ENCODE measurements around the gene LIPG. TPM values are rescaled to one million over a fixed set of nuclear protein-coding genes. Genes with fewer than 3 reads are reported as not detected.

LIPG gene
- polyA plus RNA-seq, 2 of the 4 experiments (the other 2 are of a cell fraction): 0.36 to 0.65 TPM

DNA sequence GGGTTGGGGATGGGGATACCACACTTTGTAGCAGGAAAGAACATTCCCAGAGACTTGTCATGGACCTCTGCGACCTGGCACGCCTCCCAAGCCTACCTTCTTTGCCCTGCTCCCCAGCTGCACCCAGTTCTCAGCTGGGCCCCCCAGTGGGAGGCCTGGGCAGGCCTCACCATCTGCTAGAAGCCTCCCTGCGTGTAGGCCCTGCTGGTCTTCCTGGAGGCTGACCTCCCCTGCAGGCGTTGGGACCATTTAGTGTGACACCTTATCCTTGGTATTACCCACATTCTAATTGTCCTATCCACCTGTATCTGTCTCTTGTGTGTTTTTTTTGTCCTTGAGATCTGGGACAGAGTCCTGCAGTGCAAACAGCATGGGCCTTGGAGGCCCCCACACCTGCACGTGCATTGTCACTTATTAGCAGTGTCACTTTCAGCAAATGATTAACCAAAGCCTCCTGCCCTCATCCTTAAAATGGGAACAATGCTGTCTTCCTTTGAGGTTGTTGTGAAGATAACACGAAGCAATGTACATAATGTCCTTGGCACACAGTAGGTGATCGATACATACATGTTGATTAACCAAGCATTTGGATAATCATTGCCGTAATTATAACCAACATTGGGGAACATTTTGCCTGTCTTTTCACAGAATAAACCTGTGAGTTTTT, 77.2 kb downstream of the LIPG start:
- CTCF ChIA-PET: no interaction called here
- Histone ChIP-seq H3K9me3 (no peaks in the 10 kb centered on the region), H3K27ac (no peak overlapping the region), H3K4me2 (no peak overlapping the region), H3K4me3 (no peak overlapping the region), H3K4me1 (no peaks in the 10 kb centered on the region)
- POLR2A ChIA-PET: no interaction called here
- DNase-seq (ENCODE audit: low read depth in 1 of 2, low spot score in 1 of 2) (no peak), FAIRE-seq (no peak), ATAC-seq (no peak)
- WGBS (ENCODE audit: missing lambda C conversion rate): 57% methylated on average over 6 of the region's 8 CpGs
- TF ChIP-seq MYC (IDR thresholded peaks at IDR 0.05; ENCODE audit: borderline replicate concordance, low read length): no peak
- TF ChIP-seq, protein P1, sequence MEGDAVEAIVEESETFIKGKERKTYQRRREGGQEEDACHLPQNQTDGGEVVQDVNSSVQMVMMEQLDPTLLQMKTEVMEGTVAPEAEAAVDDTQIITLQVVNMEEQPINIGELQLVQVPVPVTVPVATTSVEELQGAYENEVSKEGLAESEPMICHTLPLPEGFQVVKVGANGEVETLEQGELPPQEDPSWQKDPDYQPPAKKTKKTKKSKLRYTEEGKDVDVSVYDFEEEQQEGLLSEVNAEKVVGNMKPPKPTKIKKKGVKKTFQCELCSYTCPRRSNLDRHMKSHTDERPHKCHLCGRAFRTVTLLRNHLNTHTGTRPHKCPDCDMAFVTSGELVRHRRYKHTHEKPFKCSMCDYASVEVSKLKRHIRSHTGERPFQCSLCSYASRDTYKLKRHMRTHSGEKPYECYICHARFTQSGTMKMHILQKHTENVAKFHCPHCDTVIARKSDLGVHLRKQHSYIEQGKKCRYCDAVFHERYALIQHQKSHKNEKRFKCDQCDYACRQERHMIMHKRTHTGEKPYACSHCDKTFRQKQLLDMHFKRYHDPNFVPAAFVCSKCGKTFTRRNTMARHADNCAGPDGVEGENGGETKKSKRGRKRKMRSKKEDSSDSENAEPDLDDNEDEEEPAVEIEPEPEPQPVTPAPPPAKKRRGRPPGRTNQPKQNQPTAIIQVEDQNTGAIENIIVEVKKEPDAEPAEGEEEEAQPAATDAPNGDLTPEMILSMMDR (IDR thresholded peaks at IDR 0.05): no peak
- TF ChIP-seq KDM5A (IDR thresholded peaks at IDR 0.05): no peak
- TF ChIP-seq HDAC2 (IDR thresholded peaks at IDR 0.05): no peak
- TF ChIP-seq RCOR1 (IDR thresholded peaks at IDR 0.05; ENCODE audit: low read depth, low read length): no peak
- no peak for TF ChIP-seq EP300 (IDR thresholded peaks at IDR 0.05)
- no peak for TF ChIP-seq TP53 (CRISPR knock-in tag; IDR thresholded peaks at IDR 0.05)
- TF ChIP-seq RAD21 (conservative IDR thresholded peaks at IDR 0.05 in 1 of 2, IDR thresholded peaks at IDR 0.05 in 1 of 2): no peak
- no peak for TF ChIP-seq ESRRA (IDR thresholded peaks at IDR 0.05; ENCODE audit: borderline replicate concordance, low read length)
- no peak for TF ChIP-seq EHMT2 (IDR thresholded peaks at IDR 0.05; ENCODE audit: low read depth)
- no peak for TF ChIP-seq CBX8 (IDR thresholded peaks at IDR 0.05)

DNA sequence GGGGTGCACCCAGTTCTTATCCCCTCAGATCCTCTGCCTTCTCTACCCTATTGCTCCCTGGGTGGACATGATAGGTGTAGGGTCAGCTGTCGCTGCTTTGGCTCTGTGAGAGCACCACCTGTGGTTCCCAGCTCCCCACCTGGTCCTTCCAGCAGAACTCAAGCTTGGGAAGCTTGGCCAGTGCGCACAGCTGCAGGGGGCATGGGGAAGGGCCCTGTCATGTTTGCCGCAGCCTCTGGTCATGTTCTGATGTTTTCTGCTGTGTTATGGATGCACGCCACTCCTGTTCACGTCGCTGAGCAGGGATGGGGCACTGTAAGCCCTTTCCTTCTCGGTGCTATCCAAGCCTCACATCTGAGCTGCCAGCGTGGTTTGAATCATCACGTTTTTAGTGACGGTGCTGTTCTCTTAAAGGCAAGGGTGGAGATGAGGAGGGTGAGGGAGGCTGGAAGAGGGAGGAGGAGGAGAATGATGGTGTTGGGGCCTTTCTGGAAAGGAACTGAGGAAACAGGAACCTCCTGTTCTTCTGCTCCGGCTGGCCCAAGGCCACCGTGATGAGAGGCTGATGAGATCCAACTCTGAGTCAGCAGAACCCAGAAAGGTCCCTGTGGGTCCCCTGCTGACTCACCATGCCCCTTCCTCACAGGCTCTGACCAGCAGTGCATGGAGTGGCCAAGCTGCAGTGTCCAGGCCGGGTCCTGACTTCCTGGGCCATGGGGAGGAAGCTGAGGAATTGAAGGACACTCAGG, 78.0 kb downstream of the LIPG start:
- POLR2A ChIA-PET: no interaction called here
- TF ChIP-seq MAFK (IDR thresholded peaks at IDR 0.05; ENCODE audit: partially characterized antibody): no peak
- no peak for TF ChIP-seq ESRRA (IDR thresholded peaks at IDR 0.05; ENCODE audit: borderline replicate concordance, low read length)
- TF ChIP-seq BHLHE40 (IDR thresholded peaks at IDR 0.05; ENCODE audit: low read depth, low read length): no peak
- TF ChIP-seq ZFP36 (IDR thresholded peaks at IDR 0.05; ENCODE audit: borderline replicate concordance, partially characterized antibody): no peak
- Histone ChIP-seq H3K4me1 (no peaks in the 10 kb centered on the region), H3K4me2 (no peak overlapping the region), H3K27ac (no peak overlapping the region), H3K4me3 (no peak overlapping the region), H3K9me3 (no peaks in the 10 kb centered on the region)
- FAIRE-seq: no peak
- CTCF ChIA-PET: interaction anchor here (1.8 kb wide), 1 partner anchor 221 kb away, joined by 7 read pairs; no protein-coding TSS in a partner anchor
- 65% methylated on average over 11 of the region's 13 CpGs for WGBS (ENCODE audit: missing lambda C conversion rate)
- ATAC-seq: no peak
- DNase-seq (ENCODE audit: low read depth in 1 of 2, low spot score in 1 of 2): no peak

DNA sequence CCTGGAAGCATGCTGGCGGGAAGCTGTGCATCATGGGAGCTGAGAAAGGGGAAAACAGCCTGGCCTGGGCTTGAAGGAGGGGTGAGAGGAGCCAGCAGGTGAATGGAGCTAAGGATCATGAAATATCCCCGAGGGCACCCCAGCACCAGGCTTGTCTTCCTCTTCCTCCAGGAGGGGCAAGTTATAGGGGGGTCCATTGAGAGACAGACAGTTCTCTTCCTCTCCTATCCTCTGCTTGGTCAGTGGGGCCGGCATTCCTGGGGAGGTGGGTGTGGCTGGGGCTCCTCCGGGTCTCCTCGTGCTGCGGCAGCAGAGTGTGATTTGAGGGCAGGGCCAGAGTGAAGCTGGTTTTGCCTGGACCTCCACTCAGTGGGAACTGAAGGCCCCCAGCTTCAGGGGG, 78.9 kb downstream of the LIPG start:
- POLR2A ChIA-PET: no interaction called here
- no peaks in the 10 kb centered on the region for H3K9me3 ChIP-seq
- H3K4me1 ChIP-seq: no peaks in the 10 kb centered on the region
- ATAC-seq: no peak
- no peak overlapping the region for H3K4me3 ChIP-seq
- TF ChIP-seq SMC3 (IDR thresholded peaks at IDR 0.05): no peak
- TF ChIP-seq TP53 (CRISPR knock-in tag; IDR thresholded peaks at IDR 0.05): no peak
- TF ChIP-seq RAD21 (conservative IDR thresholded peaks at IDR 0.05 in 1 of 2, IDR thresholded peaks at IDR 0.05 in 1 of 2): no peak
- no peak for TF ChIP-seq RARB (CRISPR knock-in tag; IDR thresholded peaks at IDR 0.05)
- no peak for FAIRE-seq
- DNase-seq (ENCODE audit: low read depth in 1 of 2, low spot score in 1 of 2): no peak
- H3K4me2 ChIP-seq: no peak overlapping the region
- H3K27ac ChIP-seq: no peak overlapping the region
- 67% methylated on average over 1 of the region's 6 CpGs for WGBS (ENCODE audit: missing lambda C conversion rate)
- CTCF ChIA-PET: interaction anchor here (1.8 kb wide), 1 partner anchor 220 kb away, joined by 7 read pairs; no protein-coding TSS in a partner anchor

DNA sequence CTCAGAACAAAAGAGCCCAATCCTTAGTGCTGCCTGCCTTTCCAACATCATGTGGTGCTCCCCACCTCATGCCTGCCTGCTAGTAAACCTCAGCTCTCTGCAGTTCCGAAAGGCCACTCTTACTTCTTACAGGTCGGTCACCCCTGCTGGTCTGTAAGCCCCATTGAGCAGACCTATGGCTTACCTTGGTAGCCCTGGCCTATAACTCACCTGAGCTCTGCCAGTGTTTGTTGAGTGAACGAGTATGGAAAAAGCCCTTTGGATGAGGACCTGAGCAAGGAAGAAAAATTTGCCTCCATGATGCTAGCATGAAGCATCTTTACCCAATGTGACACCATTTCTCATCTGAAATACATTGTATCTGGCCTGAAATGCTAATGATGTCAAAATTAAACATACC, 83.3 kb downstream of the LIPG start:
- Histone ChIP-seq H3K4me2 (no peak overlapping the region), H3K4me1 (no peaks in the 10 kb centered on the region), H3K27ac (no peak overlapping the region), H3K9me3 (no peaks in the 10 kb centered on the region), H3K4me3 (no peak overlapping the region)
- WGBS (ENCODE audit: missing lambda C conversion rate): 62% methylated on average over 3 of the region's 3 CpGs
- ChIA-PET CTCF (no interaction called here), POLR2A (no interaction called here)
- ATAC-seq: no peak
- no peak for DNase-seq (ENCODE audit: low read depth in 1 of 2, low spot score in 1 of 2)
- no peak for FAIRE-seq
- TF ChIP-seq NFE2L2 (conservative IDR thresholded peaks at IDR 0.05; ENCODE audit: low read length): no peak
- no peak for TF ChIP-seq RNF2 (IDR thresholded peaks at IDR 0.05; ENCODE audit: borderline replicate concordance, low read depth)
- TF ChIP-seq, protein P2, sequence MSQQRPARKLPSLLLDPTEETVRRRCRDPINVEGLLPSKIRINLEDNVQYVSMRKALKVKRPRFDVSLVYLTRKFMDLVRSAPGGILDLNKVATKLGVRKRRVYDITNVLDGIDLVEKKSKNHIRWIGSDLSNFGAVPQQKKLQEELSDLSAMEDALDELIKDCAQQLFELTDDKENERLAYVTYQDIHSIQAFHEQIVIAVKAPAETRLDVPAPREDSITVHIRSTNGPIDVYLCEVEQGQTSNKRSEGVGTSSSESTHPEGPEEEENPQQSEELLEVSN (IDR thresholded peaks at IDR 0.05; ENCODE audit: borderline replicate concordance, low read depth): no peak
- no peak for TF ChIP-seq RAD21 (conservative IDR thresholded peaks at IDR 0.05 in 1 of 2, IDR thresholded peaks at IDR 0.05 in 1 of 2)
- TF ChIP-seq, protein P1 (IDR thresholded peaks at IDR 0.05): no peak
- no peak for TF ChIP-seq ZNF302 (CRISPR knock-in tag; IDR thresholded peaks at IDR 0.05)
- TF ChIP-seq MAFK (IDR thresholded peaks at IDR 0.05; ENCODE audit: partially characterized antibody): no peak
- TF ChIP-seq CHD4 (IDR thresholded peaks at IDR 0.05; ENCODE audit: borderline replicate concordance): no peak
- TF ChIP-seq HEYL (CRISPR knock-in tag; IDR thresholded peaks at IDR 0.05): no peak
- TF ChIP-seq RCOR1 (IDR thresholded peaks at IDR 0.05; ENCODE audit: low read depth, low read length): no peak
- TF ChIP-seq JUN (IDR thresholded peaks at IDR 0.05): no peak
- TF ChIP-seq MAZ (IDR thresholded peaks at IDR 0.05; ENCODE audit: borderline replicate concordance, low read depth, low read length): no peak
- no peak for TF ChIP-seq FOXS1 (CRISPR knock-in tag; IDR thresholded peaks at IDR 0.05)

All from A549 (cell line).